T follicular helper cell (primary cell): ENCODE data around the gene TOMM70.
A peak's percentile ranks its signal among the peaks of the same experiment; 100 is the strongest.
"Not testable (repeated sequence)": the region's sequence is repeated elsewhere in the genome, so short reads cannot be mapped to it uniquely, and the experiment has no call there.

ENCODE experiments used
- DNase-seq: peaks from one replicate; pipeline ENCODE4 v3.0.0-alpha.2; 2020; ENCODE audit warnings: low read depth
- total RNA-seq, 2 experiments: gene quantifications; one replicate each; lab custom pipeline; 2026; lab: John Stamatoyannopoulos, UW

The TOMM70 gene
- 132 to 285 reads per million in 2 experiments for total RNA-seq

GRCh38 chr3:100400780-100401673, at the start of gene TOMM70, which contains the start of gene LNP1:
TOMM70 (minus strand) TSS chr3:100401089; CDS start chr3:100400949, 140 bp downstream.
LNP1 (plus strand) TSS chr3:100401539; CDS start chr3:100429730, 28,191 bp downstream.
- peak; percentile 91 for DNase-seq

- DNase-seq, result no peak
Measured at GRCh38 chr3:100449214-100449613, 48.3 kb upstream of the TOMM70 start.

GRCh38 chr3:100448079-100448478, 47.2 kb upstream of the TOMM70 start:
- no peak for DNase-seq

GRCh38 chr3:100447067-100447466, 46.2 kb upstream of the TOMM70 start:
- not testable (repeated sequence) for DNase-seq

- no peak for DNase-seq
Measured at GRCh38 chr3:100443690-100444089, 42.8 kb upstream of the TOMM70 start.

- no peak for DNase-seq
Measured at GRCh38 chr3:100440895-100441294, 40.0 kb upstream of the TOMM70 start.

GRCh38 chr3:100438623-100438974, 37.7 kb upstream of the TOMM70 start:
- no peak for DNase-seq

- DNase-seq, result no peak
Measured at GRCh38 chr3:100437721-100438622, 37.1 kb upstream of the TOMM70 start.

- no peak for DNase-seq
Measured at GRCh38 chr3:100436951-100437350, 36.1 kb upstream of the TOMM70 start.

- no peak for DNase-seq
Measured at GRCh38 chr3:100429187-100429716, 28.4 kb upstream of the TOMM70 start.

GRCh38 chr3:100427699-100428098, 26.8 kb upstream of the TOMM70 start:
- no peak for DNase-seq

GRCh38 chr3:100426067-100426682, 25.3 kb upstream of the TOMM70 start:
- DNase-seq, result no peak

GRCh38 chr3:100425316-100425715, 24.4 kb upstream of the TOMM70 start:
- DNase-seq, result no peak

GRCh38 chr3:100424261-100424660, 23.4 kb upstream of the TOMM70 start:
- DNase-seq, result no peak

- no peak for DNase-seq
Measured at GRCh38 chr3:100423611-100424010, 22.7 kb upstream of the TOMM70 start.

GRCh38 chr3:100420885-100421284, 20.0 kb upstream of the TOMM70 start:
- no peak for DNase-seq

GRCh38 chr3:100419406-100419805, 18.5 kb upstream of the TOMM70 start:
- no peak for DNase-seq

- no peak for DNase-seq
Measured at GRCh38 chr3:100416863-100417262, 16.0 kb upstream of the TOMM70 start.

- no peak for DNase-seq
Measured at GRCh38 chr3:100416176-100416575, 15.3 kb upstream of the TOMM70 start.

- no peak for DNase-seq
Measured at GRCh38 chr3:100413613-100414012, 12.7 kb upstream of the TOMM70 start.

- DNase-seq, result no peak
Measured at GRCh38 chr3:100412912-100413590, 12.2 kb upstream of the TOMM70 start.
